ENCODE results near the gene SQSTM1. TPM values are rescaled to one million over a fixed set of nuclear protein-coding genes. Genes with fewer than 3 reads are reported as not detected.
"Not testable (repeated sequence)": the region's sequence is repeated elsewhere in the genome, so short reads cannot be mapped to it uniquely, and the experiment has no call there.

Gene SQSTM1
- polyA plus RNA-seq, 2 of the 4 experiments (the other 2 are of a cell fraction) = 362 to 625 TPM

DNA sequence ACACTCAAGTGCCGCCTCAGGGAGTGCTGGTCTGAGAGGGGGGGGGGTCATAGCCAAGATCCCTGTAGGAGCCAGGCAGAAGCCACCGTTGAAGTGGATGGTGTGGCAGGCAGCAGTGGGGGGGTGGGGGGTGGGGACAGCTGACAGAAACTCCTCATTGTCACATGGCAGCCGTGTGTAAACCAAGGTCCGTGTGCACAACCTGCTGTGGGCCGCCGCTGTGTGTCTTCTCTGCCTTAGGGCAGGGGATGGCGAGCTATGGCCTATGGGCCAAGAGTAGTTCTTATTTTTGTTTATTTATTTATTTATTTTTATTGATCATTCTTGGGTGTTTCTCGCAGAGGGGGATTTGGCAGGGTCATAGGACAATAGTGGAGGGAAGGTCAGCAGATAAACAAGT is 13.4 kb downstream of the SQSTM1 start:
- DNase-seq (ENCODE audit: low read depth in 1 of 2, low spot score in 1 of 2) = no peak
- WGBS (ENCODE audit: missing lambda C conversion rate) = 76% methylated on average over 7 of the region's 8 CpGs
- no peak overlapping the region for H3K4me3 ChIP-seq
- TF ChIP-seq CBX8 (IDR thresholded peaks at IDR 0.05) (no peak), FOXS1 (CRISPR knock-in tag; IDR thresholded peaks at IDR 0.05) (no peak), FOSL2 (IDR thresholded peaks at IDR 0.05) (no peak), FOSL2 (CRISPR knock-in tag; IDR thresholded peaks at IDR 0.05) (no peak), POLR2A (IDR thresholded peaks at IDR 0.05; ENCODE audit: low read length) (no peak), HOXB5 (CRISPR knock-in tag; IDR thresholded peaks at IDR 0.05) (no peak), BHLHE40 (IDR thresholded peaks at IDR 0.05; ENCODE audit: low read depth, low read length) (no peak), HEYL (CRISPR knock-in tag; IDR thresholded peaks at IDR 0.05) (no peak), HDAC2 (IDR thresholded peaks at IDR 0.05) (no peak), CHD2 (IDR thresholded peaks at IDR 0.05; ENCODE audit: low read length, partially characterized antibody) (no peak), ZC3H11A (IDR thresholded peaks at IDR 0.05) (no peak), KDM5A (IDR thresholded peaks at IDR 0.05) (no peak), SREBF2 (IDR thresholded peaks at IDR 0.05) (no peak), JUNB (IDR thresholded peaks at IDR 0.05) (no peak), HOXA7 (CRISPR knock-in tag; IDR thresholded peaks at IDR 0.05) (no peak), NFE2L2 (conservative IDR thresholded peaks at IDR 0.05; ENCODE audit: low read length) (no peak), ZFP36 (IDR thresholded peaks at IDR 0.05; ENCODE audit: borderline replicate concordance, partially characterized antibody) (no peak)
- TF ChIP-seq, protein P1, sequence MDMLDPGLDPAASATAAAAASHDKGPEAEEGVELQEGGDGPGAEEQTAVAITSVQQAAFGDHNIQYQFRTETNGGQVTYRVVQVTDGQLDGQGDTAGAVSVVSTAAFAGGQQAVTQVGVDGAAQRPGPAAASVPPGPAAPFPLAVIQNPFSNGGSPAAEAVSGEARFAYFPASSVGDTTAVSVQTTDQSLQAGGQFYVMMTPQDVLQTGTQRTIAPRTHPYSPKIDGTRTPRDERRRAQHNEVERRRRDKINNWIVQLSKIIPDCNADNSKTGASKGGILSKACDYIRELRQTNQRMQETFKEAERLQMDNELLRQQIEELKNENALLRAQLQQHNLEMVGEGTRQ (IDR thresholded peaks at IDR 0.05) = no peak
- TF ChIP-seq, protein P2, sequence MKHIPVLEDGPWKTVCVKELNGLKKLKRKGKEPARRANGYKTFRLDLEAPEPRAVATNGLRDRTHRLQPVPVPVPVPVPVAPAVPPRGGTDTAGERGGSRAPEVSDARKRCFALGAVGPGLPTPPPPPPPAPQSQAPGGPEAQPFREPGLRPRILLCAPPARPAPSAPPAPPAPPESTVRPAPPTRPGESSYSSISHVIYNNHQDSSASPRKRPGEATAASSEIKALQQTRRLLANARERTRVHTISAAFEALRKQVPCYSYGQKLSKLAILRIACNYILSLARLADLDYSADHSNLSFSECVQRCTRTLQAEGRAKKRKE (CRISPR knock-in tag; IDR thresholded peaks at IDR 0.05; ENCODE audit: low read depth) = no peak
- H3K27ac ChIP-seq = 0 out of 6 replicates have a peak overlapping the region, but pooled peaks of 1 of the 2 experiments have one; percentile 30
- ChIA-PET CTCF (interaction anchor here (1.9 to 11.6 kb wide), 3 partner anchors 11 to 33 kb away, joined by 5 to 86 read pairs (median 6); no protein-coding TSS in a partner anchor), POLR2A (no interaction called here)
- peaks cover 55% of the 10 kb centered on the region for H3K4me1 ChIP-seq
- no peak overlapping the region for H3K4me2 ChIP-seq
- no peak for ATAC-seq
- no peaks in the 10 kb centered on the region for H3K9me3 ChIP-seq
- FAIRE-seq = no peak

DNA sequence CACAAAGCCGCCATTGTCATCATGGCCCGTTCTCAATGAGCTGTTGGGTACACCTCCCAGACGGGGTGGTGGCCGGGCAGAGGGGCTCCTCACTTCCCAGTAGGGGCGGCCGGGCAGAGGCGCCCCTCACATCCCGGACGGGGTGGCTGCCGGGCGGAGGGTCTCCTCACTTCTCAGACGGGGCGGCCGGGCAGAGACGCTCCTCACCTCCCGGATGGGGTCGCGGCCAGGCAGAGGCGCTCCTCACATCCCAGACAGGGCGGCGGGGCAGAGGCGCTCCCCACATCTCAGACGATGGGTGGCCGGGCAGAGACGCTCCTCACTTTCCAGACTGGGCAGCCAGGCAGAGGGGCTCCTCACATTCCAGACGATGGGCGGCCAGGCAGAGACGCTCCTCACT is 14.2 kb downstream of the SQSTM1 start:
- H3K27ac ChIP-seq; H3K4me3 ChIP-seq; POLR2A ChIA-PET; DNase-seq (ENCODE audit: low read depth in 1 of 2, low spot score in 1 of 2); H3K4me2 ChIP-seq; FAIRE-seq; H3K9me3 ChIP-seq; ATAC-seq: not testable (repeated sequence)
- CTCF ChIA-PET = interaction anchor here (11.6 kb wide), 1 partner anchor 33 kb away, joined by 86 read pairs; no protein-coding TSS in a partner anchor
- H3K4me1 ChIP-seq = peaks cover 54% of the 10 kb centered on the region
- 88% methylated on average over 18 of the region's 28 CpGs for WGBS (ENCODE audit: missing lambda C conversion rate)

DNA sequence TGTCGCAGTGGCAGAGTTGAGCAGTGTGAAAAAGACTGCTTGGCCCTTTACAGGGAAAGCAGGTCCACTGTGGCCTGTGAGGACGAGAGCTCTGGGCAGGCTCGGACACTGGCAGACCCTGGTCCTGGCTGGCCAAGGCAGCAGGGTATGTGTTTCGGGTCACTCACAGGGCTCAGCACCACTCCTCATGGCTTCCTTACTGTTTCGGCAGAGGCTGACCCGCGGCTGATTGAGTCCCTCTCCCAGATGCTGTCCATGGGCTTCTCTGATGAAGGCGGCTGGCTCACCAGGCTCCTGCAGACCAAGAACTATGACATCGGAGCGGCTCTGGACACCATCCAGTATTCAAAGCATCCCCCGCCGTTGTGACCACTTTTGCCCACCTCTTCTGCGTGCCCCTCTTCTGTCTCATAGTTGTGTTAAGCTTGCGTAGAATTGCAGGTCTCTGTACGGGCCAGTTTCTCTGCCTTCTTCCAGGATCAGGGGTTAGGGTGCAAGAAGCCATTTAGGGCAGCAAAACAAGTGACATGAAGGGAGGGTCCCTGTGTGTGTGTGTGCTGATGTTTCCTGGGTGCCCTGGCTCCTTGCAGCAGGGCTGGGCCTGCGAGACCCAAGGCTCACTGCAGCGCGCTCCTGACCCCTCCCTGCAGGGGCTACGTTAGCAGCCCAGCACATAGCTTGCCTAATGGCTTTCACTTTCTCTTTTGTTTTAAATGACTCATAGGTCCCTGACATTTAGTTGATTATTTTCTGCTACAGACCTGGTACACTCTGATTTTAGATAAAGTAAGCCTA is 15.7 kb downstream of the SQSTM1 start:
- POLR2A ChIA-PET = no interaction called here
- 93% methylated on average over 17 of the region's 19 CpGs for WGBS (ENCODE audit: missing lambda C conversion rate)
- TF ChIP-seq RNF2 (IDR thresholded peaks at IDR 0.05; ENCODE audit: borderline replicate concordance, low read depth) (no peak), MYC (IDR thresholded peaks at IDR 0.05; ENCODE audit: borderline replicate concordance, low read length) (no peak), TFCP2L1 (CRISPR knock-in tag; IDR thresholded peaks at IDR 0.05) (0 out of 2 replicates have a peak, but pooled peaks have one; percentile 6), POLR2AphosphoS2 (conservative IDR thresholded peaks at IDR 0.05; ENCODE audit: low read length) (peak; percentile 84; the same call in 1 of the 2 replicates), RCOR1 (IDR thresholded peaks at IDR 0.05; ENCODE audit: low read depth, low read length) (no peak), CHD4 (IDR thresholded peaks at IDR 0.05; ENCODE audit: borderline replicate concordance) (no peak), EHF (CRISPR knock-in tag; IDR thresholded peaks at IDR 0.05) (no peak), EHMT2 (IDR thresholded peaks at IDR 0.05; ENCODE audit: low read depth) (no peak), HOXA7 (CRISPR knock-in tag; IDR thresholded peaks at IDR 0.05) (0 out of 2 replicates have a peak, but pooled peaks have one; percentile 16), JUN (IDR thresholded peaks at IDR 0.05) (no peak; a peak in 2 of 5 replicates), ZSCAN20 (CRISPR knock-in tag; IDR thresholded peaks at IDR 0.05) (no peak)
- TF ChIP-seq, protein P3, sequence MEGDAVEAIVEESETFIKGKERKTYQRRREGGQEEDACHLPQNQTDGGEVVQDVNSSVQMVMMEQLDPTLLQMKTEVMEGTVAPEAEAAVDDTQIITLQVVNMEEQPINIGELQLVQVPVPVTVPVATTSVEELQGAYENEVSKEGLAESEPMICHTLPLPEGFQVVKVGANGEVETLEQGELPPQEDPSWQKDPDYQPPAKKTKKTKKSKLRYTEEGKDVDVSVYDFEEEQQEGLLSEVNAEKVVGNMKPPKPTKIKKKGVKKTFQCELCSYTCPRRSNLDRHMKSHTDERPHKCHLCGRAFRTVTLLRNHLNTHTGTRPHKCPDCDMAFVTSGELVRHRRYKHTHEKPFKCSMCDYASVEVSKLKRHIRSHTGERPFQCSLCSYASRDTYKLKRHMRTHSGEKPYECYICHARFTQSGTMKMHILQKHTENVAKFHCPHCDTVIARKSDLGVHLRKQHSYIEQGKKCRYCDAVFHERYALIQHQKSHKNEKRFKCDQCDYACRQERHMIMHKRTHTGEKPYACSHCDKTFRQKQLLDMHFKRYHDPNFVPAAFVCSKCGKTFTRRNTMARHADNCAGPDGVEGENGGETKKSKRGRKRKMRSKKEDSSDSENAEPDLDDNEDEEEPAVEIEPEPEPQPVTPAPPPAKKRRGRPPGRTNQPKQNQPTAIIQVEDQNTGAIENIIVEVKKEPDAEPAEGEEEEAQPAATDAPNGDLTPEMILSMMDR (IDR thresholded peaks at IDR 0.05) = no peak
- TF ChIP-seq, protein P4, sequence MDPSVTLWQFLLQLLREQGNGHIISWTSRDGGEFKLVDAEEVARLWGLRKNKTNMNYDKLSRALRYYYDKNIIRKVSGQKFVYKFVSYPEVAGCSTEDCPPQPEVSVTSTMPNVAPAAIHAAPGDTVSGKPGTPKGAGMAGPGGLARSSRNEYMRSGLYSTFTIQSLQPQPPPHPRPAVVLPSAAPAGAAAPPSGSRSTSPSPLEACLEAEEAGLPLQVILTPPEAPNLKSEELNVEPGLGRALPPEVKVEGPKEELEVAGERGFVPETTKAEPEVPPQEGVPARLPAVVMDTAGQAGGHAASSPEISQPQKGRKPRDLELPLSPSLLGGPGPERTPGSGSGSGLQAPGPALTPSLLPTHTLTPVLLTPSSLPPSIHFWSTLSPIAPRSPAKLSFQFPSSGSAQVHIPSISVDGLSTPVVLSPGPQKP (IDR thresholded peaks at IDR 0.05; ENCODE audit: low read depth, low read length) = no peak
- TF ChIP-seq, protein P5, sequence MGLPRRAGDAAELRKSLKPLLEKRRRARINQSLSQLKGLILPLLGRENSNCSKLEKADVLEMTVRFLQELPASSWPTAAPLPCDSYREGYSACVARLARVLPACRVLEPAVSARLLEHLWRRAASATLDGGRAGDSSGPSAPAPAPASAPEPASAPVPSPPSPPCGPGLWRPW (IDR thresholded peaks at IDR 0.05) = no peak

More for the DNA sequence above, 15.7 kb downstream of the SQSTM1 start:
- no peak overlapping the region for H3K4me3 ChIP-seq
- ATAC-seq = no peak
- peaks cover 41% of the 10 kb centered on the region for H3K4me1 ChIP-seq
- H3K4me2 ChIP-seq = no peak overlapping the region
- no peak overlapping the region for H3K27ac ChIP-seq
- no peaks in the 10 kb centered on the region for H3K9me3 ChIP-seq
- CTCF ChIA-PET = interaction anchor here (1.3 to 2.3 kb wide), 3 partner anchors 17 to 35 kb away, joined by 4 to 9 read pairs (median 4); no protein-coding TSS in a partner anchor
- DNase-seq (ENCODE audit: low read depth in 1 of 2, low spot score in 1 of 2) = no peak
- no peak for FAIRE-seq
